K562 (cell line): ENCODE measurements around the gene PAQR7. TPM values are rescaled to one million over a fixed set of nuclear protein-coding genes. Genes with fewer than 3 reads are reported as not detected.

Experiments
- BRF1 ChIP-seq: IDR thresholded peaks from 3 replicates; pipeline ENCODE4 v1.6.1; 2011; ENCODE audit warnings: borderline replicate concordance, mild to moderate bottlenecking; ENCODE audit not compliant: insufficient read length; ENCODE audit errors: extremely low read depth
- CBFA2T2 ChIP-seq: fragments of 450-650 bp; conservative IDR thresholded peaks from 2 replicates; pipeline ENCODE4 v1.6.1; 2017; ENCODE audit warnings: mild to moderate bottlenecking
- EGR1 ChIP-seq: fragments of 450-650 bp; conservative IDR thresholded peaks from 2 replicates; pipeline ENCODE4 v1.6.1; 2017; ENCODE audit warnings: mild to moderate bottlenecking
- HOXB6 ChIP-seq: fragments of 250-450 bp; sonication (Bioruptor Pico); IDR thresholded peaks from 2 replicates; pipeline ENCODE4 v1.5.1; 2022; ENCODE audit warnings: mild to moderate bottlenecking, borderline replicate concordance
- MAFG ChIP-seq: fragments of 450-650 bp; conservative IDR thresholded peaks from 2 replicates; pipeline ENCODE4 v1.6.1; 2016; ENCODE audit warnings: missing genetic modification characterization, missing compliant biosample characterization
- PHB2 ChIP-seq: fragments of 450-650 bp; IDR thresholded peaks from 2 replicates; pipeline ENCODE4 v1.6.1; 2017; ENCODE audit warnings: low read depth
- RBM14 ChIP-seq: fragments of 200-400 bp; formaldehyde crosslinking; IDR thresholded peaks from 2 replicates; pipeline ENCODE4 v1.6.1; 2018; ENCODE audit warnings: low read depth, mild to moderate bottlenecking, low read length, moderate library complexity, borderline replicate concordance; ENCODE audit not compliant: insufficient read depth
- RBM15 ChIP-seq: fragments of 200-400 bp; formaldehyde crosslinking; IDR thresholded peaks from 2 replicates; pipeline ENCODE4 v1.6.1; 2018; ENCODE audit warnings: mild to moderate bottlenecking, low read length, moderate library complexity; ENCODE audit not compliant: insufficient read depth
- SETDB1 ChIP-seq: IDR thresholded peaks from one replicate; pipeline ENCODE4 v1.6.1; 2012; ENCODE audit warnings: low read length, control low read depth, inconsistent platforms
- SP1 ChIP-seq: sonication (generic); formaldehyde crosslinking; IDR thresholded peaks from 2 replicates; pipeline ENCODE4 v1.8.1; 2022; ENCODE audit warnings: mild to moderate bottlenecking, missing genetic modification reagents
- STAG1 ChIP-seq: sonication (generic); formaldehyde crosslinking; IDR thresholded peaks from 2 replicates; pipeline ENCODE4 v1.5.0; 2020; ENCODE audit warnings: missing genetic modification reagents, borderline replicate concordance
- TAF7 ChIP-seq: fragments of 450-650 bp; IDR thresholded peaks from 2 replicates; pipeline ENCODE4 v1.6.1; 2016; ENCODE audit warnings: missing genetic modification characterization, missing compliant biosample characterization
- ZC3H8 ChIP-seq: fragments of 450-650 bp; IDR thresholded peaks from 2 replicates; pipeline ENCODE4 v1.6.1; 2017
- polyA plus RNA-seq, 8 experiments: library from polyadenylated mRNA; depleted of rRNA in 4 of 8; stranded (reverse) in 5 of 8; unstranded in 3 of 8; fragments of >200 nt; fragmentation: Nextera tagmentation in 2 of 8; fragmentation: Illumina TruSeq in 1 of 8; extraction: Ambion mirVana in 2 of 8; extraction: Trizol in 1 of 8; gene quantifications; 2 replicates each; pipeline versions ENCODE4 v1.2.1 to v1.2.3, GENCODE V29; 2011 to 2014; ENCODE audit warnings: inconsistent platforms in 1 of 8, missing spikeins in 1 of 8
- total RNA-seq, 7 experiments: library from RNA; depleted of rRNA in 6 of 7; stranded (reverse); fragments of >200 nt in 6 of 7; fragmentation: Illumina TruSeq in 2 of 7; extraction: Trizol in 2 of 7; gene quantifications; 2 replicates each; pipeline versions ENCODE4 v1.2.1 to v1.2.3, GENCODE V29; 2011 to 2021; ENCODE audit warnings: low replicate concordance in 1 of 7
- TF ChIP-seq, protein P1 (sequence below): fragments of 450-650 bp; formaldehyde crosslinking; IDR thresholded peaks from 2 replicates; pipeline ENCODE4 v1.4.0; 2020; ENCODE audit warnings: mild to moderate bottlenecking, mixed read lengths
- TF ChIP-seq, protein P2 (sequence below): fragments of 150-350 bp; conservative IDR thresholded peaks from 2 replicates; pipeline ENCODE4 v1.6.1; 2014; ENCODE audit warnings: low read length
- TF ChIP-seq, protein P3 (sequence below): sonication (generic); formaldehyde crosslinking; IDR thresholded peaks from 2 replicates; pipeline ENCODE4 v1.8.0; 2022; ENCODE audit warnings: missing genetic modification reagents, mild to moderate bottlenecking, moderate library complexity, borderline replicate concordance
- TF ChIP-seq, protein P4 (sequence below): sonication (generic); formaldehyde crosslinking; IDR thresholded peaks from 2 replicates; pipeline ENCODE4 v1.8.0; 2022; ENCODE audit warnings: mild to moderate bottlenecking, low read depth, missing genetic modification reagents
- TF ChIP-seq, protein P5 (sequence below): sonication (generic); formaldehyde crosslinking; IDR thresholded peaks from 2 replicates; pipeline ENCODE4 v1.8.1; 2023; ENCODE audit warnings: mild to moderate bottlenecking, missing genetic modification reagents

PAQR7 gene
- total and polyA plus RNA-seq, 9 of the 15 experiments (the other 6 are each of a cell fraction or from before 2014, with no cell fraction given) = 1.1 to 5.2 (median 2.6) TPM

DNA sequence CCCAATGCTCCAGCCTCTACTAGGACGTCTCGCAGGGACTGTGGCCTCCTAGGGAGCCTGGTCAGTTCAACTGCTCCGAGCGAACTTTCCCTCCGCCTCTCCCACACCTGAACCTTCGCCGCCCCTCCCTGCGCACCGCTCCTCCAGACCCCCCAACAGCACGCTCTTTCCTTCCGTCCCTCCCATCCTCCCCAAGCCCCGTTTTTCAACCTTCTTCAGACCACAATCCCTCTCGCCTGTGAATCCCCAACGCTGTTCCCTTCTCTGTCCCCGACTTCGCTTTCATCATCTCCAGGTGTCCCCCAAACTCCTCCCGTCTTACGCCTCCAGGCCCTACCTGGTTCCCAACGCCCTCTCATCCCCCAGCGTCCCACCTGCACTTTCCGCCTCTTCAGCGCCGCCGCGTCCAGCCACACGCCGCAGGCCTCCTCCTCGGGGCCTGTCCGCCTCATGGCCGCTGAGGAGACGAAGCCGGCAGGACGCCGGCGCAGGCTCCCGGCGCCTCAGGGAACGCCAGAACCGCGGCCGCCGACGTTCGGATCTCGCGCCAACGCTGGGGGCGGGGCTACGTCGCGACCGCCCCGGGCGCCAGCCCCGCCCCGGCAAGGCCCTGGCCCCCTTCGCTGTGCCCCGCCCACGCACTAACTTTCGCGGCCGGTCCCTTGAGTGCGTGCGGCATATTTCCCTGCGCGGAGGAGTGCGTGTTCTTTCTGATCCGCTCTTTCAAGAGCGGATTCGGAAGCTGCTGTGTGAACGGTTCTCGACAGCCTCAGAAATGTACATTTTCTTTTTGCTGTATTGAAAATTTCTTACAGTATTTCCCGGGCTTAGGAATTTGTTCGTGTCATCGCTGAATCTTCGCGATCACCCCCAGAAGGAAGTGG, 16.4 kb downstream of the PAQR7 start, which contains the start of gene AUNIP (continued):
- TF ChIP-seq, protein P1, sequence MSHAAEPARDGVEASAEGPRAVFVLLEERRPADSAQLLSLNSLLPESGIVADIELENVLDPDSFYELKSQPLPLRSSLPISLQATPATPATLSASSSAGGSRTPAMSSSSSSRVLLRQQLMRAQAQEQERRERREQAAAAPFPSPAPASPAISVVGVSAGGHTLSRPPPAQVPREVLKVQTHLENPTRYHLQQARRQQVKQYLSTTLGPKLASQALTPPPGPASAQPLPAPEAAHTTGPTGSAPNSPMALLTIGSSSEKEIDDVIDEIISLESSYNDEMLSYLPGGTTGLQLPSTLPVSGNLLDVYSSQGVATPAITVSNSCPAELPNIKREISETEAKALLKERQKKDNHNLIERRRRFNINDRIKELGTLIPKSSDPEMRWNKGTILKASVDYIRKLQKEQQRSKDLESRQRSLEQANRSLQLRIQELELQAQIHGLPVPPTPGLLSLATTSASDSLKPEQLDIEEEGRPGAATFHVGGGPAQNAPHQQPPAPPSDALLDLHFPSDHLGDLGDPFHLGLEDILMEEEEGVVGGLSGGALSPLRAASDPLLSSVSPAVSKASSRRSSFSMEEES (CRISPR knock-in tag) = no peak
- TF ChIP-seq CBFA2T2 = no peak
- no peak for TF ChIP-seq RBM15
- TF ChIP-seq ZC3H8 = peak; percentile 76; the same call in 1 of the 2 replicates
- no peak for TF ChIP-seq HOXB6 (CRISPR knock-in tag)
- TF ChIP-seq MAFG (tag) = peak; percentile 31; the same call in 1 of the 2 replicates
- TF ChIP-seq, protein P2, sequence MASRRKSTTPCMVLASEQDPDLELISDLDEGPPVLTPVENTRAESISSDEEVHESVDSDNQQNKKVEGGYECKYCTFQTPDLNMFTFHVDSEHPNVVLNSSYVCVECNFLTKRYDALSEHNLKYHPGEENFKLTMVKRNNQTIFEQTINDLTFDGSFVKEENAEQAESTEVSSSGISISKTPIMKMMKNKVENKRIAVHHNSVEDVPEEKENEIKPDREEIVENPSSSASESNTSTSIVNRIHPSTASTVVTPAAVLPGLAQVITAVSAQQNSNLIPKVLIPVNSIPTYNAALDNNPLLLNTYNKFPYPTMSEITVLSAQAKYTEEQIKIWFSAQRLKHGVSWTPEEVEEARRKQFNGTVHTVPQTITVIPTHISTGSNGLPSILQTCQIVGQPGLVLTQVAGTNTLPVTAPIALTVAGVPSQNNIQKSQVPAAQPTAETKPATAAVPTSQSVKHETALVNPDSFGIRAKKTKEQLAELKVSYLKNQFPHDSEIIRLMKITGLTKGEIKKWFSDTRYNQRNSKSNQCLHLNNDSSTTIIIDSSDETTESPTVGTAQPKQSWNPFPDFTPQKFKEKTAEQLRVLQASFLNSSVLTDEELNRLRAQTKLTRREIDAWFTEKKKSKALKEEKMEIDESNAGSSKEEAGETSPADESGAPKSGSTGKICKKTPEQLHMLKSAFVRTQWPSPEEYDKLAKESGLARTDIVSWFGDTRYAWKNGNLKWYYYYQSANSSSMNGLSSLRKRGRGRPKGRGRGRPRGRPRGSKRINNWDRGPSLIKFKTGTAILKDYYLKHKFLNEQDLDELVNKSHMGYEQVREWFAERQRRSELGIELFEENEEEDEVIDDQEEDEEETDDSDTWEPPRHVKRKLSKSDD = no peak
- peak; percentile 81 for TF ChIP-seq TAF7 (tag)
- no peak for TF ChIP-seq SETDB1
- peak; percentile 97 for TF ChIP-seq EGR1
- TF ChIP-seq STAG1 = no peak
- TF ChIP-seq, protein P3, sequence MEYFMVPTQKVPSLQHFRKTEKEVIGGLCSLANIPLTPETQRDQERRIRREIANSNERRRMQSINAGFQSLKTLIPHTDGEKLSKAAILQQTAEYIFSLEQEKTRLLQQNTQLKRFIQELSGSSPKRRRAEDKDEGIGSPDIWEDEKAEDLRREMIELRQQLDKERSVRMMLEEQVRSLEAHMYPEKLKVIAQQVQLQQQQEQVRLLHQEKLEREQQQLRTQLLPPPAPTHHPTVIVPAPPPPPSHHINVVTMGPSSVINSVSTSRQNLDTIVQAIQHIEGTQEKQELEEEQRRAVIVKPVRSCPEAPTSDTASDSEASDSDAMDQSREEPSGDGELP = peak; percentile 83
- 0 out of 2 replicates have a peak, but pooled peaks have one; percentile 78 for TF ChIP-seq RBM14
- peak; percentile 72; the same call in 1 of the 2 replicates for TF ChIP-seq PHB2
- TF ChIP-seq, protein P4, sequence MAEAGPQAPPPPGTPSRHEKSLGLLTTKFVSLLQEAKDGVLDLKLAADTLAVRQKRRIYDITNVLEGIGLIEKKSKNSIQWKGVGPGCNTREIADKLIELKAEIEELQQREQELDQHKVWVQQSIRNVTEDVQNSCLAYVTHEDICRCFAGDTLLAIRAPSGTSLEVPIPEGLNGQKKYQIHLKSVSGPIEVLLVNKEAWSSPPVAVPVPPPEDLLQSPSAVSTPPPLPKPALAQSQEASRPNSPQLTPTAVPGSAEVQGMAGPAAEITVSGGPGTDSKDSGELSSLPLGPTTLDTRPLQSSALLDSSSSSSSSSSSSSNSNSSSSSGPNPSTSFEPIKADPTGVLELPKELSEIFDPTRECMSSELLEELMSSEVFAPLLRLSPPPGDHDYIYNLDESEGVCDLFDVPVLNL (CRISPR knock-in tag) = peak; percentile 96
- peak; percentile 86 for TF ChIP-seq SP1 (CRISPR knock-in tag)
- no peak for TF ChIP-seq BRF1
- TF ChIP-seq, protein P5, sequence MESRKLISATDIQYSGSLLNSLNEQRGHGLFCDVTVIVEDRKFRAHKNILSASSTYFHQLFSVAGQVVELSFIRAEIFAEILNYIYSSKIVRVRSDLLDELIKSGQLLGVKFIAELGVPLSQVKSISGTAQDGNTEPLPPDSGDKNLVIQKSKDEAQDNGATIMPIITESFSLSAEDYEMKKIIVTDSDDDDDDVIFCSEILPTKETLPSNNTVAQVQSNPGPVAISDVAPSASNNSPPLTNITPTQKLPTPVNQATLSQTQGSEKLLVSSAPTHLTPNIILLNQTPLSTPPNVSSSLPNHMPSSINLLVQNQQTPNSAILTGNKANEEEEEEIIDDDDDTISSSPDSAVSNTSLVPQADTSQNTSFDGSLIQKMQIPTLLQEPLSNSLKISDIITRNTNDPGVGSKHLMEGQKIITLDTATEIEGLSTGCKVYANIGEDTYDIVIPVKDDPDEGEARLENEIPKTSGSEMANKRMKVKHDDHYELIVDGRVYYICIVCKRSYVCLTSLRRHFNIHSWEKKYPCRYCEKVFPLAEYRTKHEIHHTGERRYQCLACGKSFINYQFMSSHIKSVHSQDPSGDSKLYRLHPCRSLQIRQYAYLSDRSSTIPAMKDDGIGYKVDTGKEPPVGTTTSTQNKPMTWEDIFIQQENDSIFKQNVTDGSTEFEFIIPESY (CRISPR knock-in tag) = peak; percentile 30
